Measurements from ENCODE around the gene IFNGR2. TPM values are rescaled to one million over a fixed set of nuclear protein-coding genes. Genes with fewer than 3 reads are reported as not detected.

Gene IFNGR2
- total RNA-seq, 1 experiment from 2014 or later = 44.1 TPM

DNA sequence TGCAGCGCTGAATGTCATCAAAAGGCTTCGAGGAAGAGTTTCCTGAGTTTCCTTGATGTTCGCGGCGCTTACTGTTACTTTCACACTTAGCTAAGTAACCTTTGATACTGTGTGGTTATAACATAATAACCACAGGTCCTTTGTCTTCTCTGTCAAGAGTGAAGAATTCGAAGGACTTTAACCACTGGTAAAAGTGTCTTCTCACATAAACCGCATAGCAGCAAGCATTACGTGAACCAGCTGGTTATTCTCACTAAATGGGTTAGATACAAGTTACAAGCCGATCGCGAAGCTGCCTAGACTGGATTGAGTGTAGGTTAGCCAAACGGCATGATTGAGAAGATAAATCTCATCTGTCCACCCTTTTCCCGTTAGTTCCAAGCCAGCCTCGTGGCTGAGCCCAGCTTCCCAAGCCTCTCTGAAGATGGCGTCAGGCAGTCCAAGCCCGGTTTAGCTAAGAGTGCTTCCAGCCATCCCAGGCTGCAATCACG is 18.3 kb upstream of the IFNGR2 start:
- Histone ChIP-seq H4K20me1 (ENCODE audit: control insufficient read depth, insufficient read depth, insufficient read length) (no peaks in the 10 kb centered on the region), H2BK20ac (ENCODE audit: low read depth, low read length, poor library complexity, severe bottlenecking) (no peak overlapping the region), H3K4me1 (ENCODE audit: insufficient read depth, low read length) (no peaks in the 10 kb centered on the region; the same call in 1 of the 2 replicates), H3K4ac (ENCODE audit: low read depth, low read length) (no peak overlapping the region), H4K91ac (ENCODE audit: insufficient read length, low read depth, low read length) (no peak overlapping the region), H2BK120ac (ENCODE audit: low read depth, low read length, poor library complexity, severe bottlenecking) (no peak overlapping the region), H3K9me3 (ENCODE audit: control insufficient read depth, low read depth, low read length) (no peaks in the 10 kb centered on the region), H2AK5ac (ENCODE audit: insufficient read length, low read length) (no peak overlapping the region), H3K79me2 (ENCODE audit: insufficient read depth, low read length) (no peaks in the 10 kb centered on the region), H3K14ac (ENCODE audit: insufficient read depth, low read length) (no peak overlapping the region), H3K27me3 (ENCODE audit: insufficient read depth, low read length) (no peaks in the 10 kb centered on the region), H2AFZ (ENCODE audit: low read length) (no peak overlapping the region), H3T11ph (ENCODE audit: low read length) (no peak overlapping the region), H3K56ac (ENCODE audit: insufficient read length, low read depth, low read length) (no peak overlapping the region), H3K79me1 (ENCODE audit: insufficient read depth, low read depth, low read length, poor library complexity, severe bottlenecking) (no peaks in the 10 kb centered on the region), H3K18ac (ENCODE audit: insufficient read length, low read depth, low read length) (no peak overlapping the region), H3K27ac (ENCODE audit: insufficient read length, low read depth, low read length) (no peak overlapping the region), H2BK15ac (ENCODE audit: low read depth, low read length) (no peak overlapping the region), H3K9ac (ENCODE audit: extremely low read depth, insufficient read length, low read length) (no peak overlapping the region), H4K5ac (ENCODE audit: insufficient read length, low read depth, low read length) (no peak overlapping the region), H3K23ac (ENCODE audit: insufficient read length, low read depth, low read length) (no peak overlapping the region), H4K8ac (replicated peaks; ENCODE audit: insufficient read length, low read depth, low read length) (no peak overlapping the region), H3K23me2 (ENCODE audit: insufficient read length, low read depth, low read length, poor library complexity, severe bottlenecking) (no peaks in the 10 kb centered on the region), H2BK5ac (ENCODE audit: insufficient read length, low read length) (no peak overlapping the region), H2BK12ac (ENCODE audit: insufficient read length, low read depth, low read length) (no peak overlapping the region), H3K4me2 (ENCODE audit: insufficient read depth, insufficient read length, low read length) (no peak overlapping the region)
- H3K36me3 Mint-ChIP-seq (ENCODE audit: insufficient read depth in 1 of 3, low read depth in 3 of 3) = no peaks in the 10 kb centered on the region
- TF ChIP-seq, protein P1, sequence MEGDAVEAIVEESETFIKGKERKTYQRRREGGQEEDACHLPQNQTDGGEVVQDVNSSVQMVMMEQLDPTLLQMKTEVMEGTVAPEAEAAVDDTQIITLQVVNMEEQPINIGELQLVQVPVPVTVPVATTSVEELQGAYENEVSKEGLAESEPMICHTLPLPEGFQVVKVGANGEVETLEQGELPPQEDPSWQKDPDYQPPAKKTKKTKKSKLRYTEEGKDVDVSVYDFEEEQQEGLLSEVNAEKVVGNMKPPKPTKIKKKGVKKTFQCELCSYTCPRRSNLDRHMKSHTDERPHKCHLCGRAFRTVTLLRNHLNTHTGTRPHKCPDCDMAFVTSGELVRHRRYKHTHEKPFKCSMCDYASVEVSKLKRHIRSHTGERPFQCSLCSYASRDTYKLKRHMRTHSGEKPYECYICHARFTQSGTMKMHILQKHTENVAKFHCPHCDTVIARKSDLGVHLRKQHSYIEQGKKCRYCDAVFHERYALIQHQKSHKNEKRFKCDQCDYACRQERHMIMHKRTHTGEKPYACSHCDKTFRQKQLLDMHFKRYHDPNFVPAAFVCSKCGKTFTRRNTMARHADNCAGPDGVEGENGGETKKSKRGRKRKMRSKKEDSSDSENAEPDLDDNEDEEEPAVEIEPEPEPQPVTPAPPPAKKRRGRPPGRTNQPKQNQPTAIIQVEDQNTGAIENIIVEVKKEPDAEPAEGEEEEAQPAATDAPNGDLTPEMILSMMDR (conservative IDR thresholded peaks at IDR 0.05) = no peak
- peaks cover 2 to 7% of the 10 kb centered on the region in 2 experiments; a peak in 2 of 4 replicates for H3K4me1 Mint-ChIP-seq
- H3K27ac Mint-ChIP-seq = no peak overlapping the region
- H3K9me3 Mint-ChIP-seq = no peaks in the 10 kb centered on the region; a peak in 1 of 5 replicates
- no peak overlapping the region for H3K4me3 Mint-ChIP-seq
- no CpG with 5 or more reads among the region's 17 CpGs for WGBS (ENCODE audit: extremely low coverage, insufficient read length, low lambda C conversion rate)
- DNase-seq = no peak
- peaks cover 2% of the 10 kb centered on the region; the same call in 1 of the 2 replicates for H3K27me3 Mint-ChIP-seq (ENCODE audit: low read depth)
